Measurements from ENCODE around the gene CEP85L. TPM values are rescaled to one million over a fixed set of nuclear protein-coding genes. Genes with fewer than 3 reads are reported as not detected.

The CEP85L gene
- total RNA-seq, 1 donor from 2014 or later = 51.5 TPM

- H3K27ac Mint-ChIP-seq (ENCODE audit: unreplicated experiment) = no peak overlapping the region
- no peaks in the 10 kb centered on the region for H3K27me3 Mint-ChIP-seq (ENCODE audit: unreplicated experiment)
- TF ChIP-seq CTCF (IDR thresholded peaks at IDR 0.05; ENCODE audit: partially characterized antibody, unreplicated experiment) = no peak
Observed at GRCh38 chr6:118630923-118631322, 20.5 kb downstream of the CEP85L start.

GRCh38 chr6:118630067-118630466 is 21.3 kb downstream of the CEP85L start:
- no peak overlapping the region for H3K27ac Mint-ChIP-seq (ENCODE audit: unreplicated experiment)
- no peaks in the 10 kb centered on the region for H3K27me3 Mint-ChIP-seq (ENCODE audit: unreplicated experiment)
- no peak for DNase-seq
- TF ChIP-seq CTCF (IDR thresholded peaks at IDR 0.05; ENCODE audit: partially characterized antibody, unreplicated experiment) = no peak
- peaks cover 13% of the 10 kb centered on the region for H3K36me3 Mint-ChIP-seq (ENCODE audit: unreplicated experiment)
- no peak overlapping the region for H3K4me3 Mint-ChIP-seq (ENCODE audit: unreplicated experiment)
- H3K4me1 Mint-ChIP-seq (ENCODE audit: low read depth, unreplicated experiment) = no peaks in the 10 kb centered on the region
- H3K9me3 Mint-ChIP-seq (ENCODE audit: unreplicated experiment) = peaks cover 1% of the 10 kb centered on the region

More at GRCh38 chr6:118630923-118631322, 20.5 kb downstream of the CEP85L start:
- Mint-ChIP-seq H3K4me1 (ENCODE audit: low read depth, unreplicated experiment) (peaks cover 4% of the 10 kb centered on the region), H3K36me3 (ENCODE audit: unreplicated experiment) (peaks cover 7% of the 10 kb centered on the region), H3K9me3 (ENCODE audit: unreplicated experiment) (no peaks in the 10 kb centered on the region), H3K4me3 (ENCODE audit: unreplicated experiment) (no peak overlapping the region)
- DNase-seq = no peak

- H3K36me3 Mint-ChIP-seq (ENCODE audit: unreplicated experiment) = peaks cover 23% of the 10 kb centered on the region
- peaks cover 2% of the 10 kb centered on the region for H3K27me3 Mint-ChIP-seq (ENCODE audit: unreplicated experiment)
- peaks cover 1% of the 10 kb centered on the region for H3K9me3 Mint-ChIP-seq (ENCODE audit: unreplicated experiment)
- DNase-seq = no peak
- no peak for TF ChIP-seq CTCF (IDR thresholded peaks at IDR 0.05; ENCODE audit: partially characterized antibody, unreplicated experiment)
- no peak overlapping the region for H3K4me3 Mint-ChIP-seq (ENCODE audit: unreplicated experiment)
- no peak overlapping the region for H3K27ac Mint-ChIP-seq (ENCODE audit: unreplicated experiment)
- peaks cover 3% of the 10 kb centered on the region for H3K4me1 Mint-ChIP-seq (ENCODE audit: low read depth, unreplicated experiment)
Observed at GRCh38 chr6:118627724-118628123, 23.7 kb downstream of the CEP85L start.

GRCh38 chr6:118625833-118626232 is 25.6 kb downstream of the CEP85L start:
- peaks cover 2% of the 10 kb centered on the region for H3K27me3 Mint-ChIP-seq (ENCODE audit: unreplicated experiment)
- peaks cover 6% of the 10 kb centered on the region for H3K4me1 Mint-ChIP-seq (ENCODE audit: low read depth, unreplicated experiment)
- H3K36me3 Mint-ChIP-seq (ENCODE audit: unreplicated experiment) = peaks cover 23% of the 10 kb centered on the region
- TF ChIP-seq CTCF (IDR thresholded peaks at IDR 0.05; ENCODE audit: partially characterized antibody, unreplicated experiment) = no peak
- DNase-seq = no peak
- no peak overlapping the region for H3K27ac Mint-ChIP-seq (ENCODE audit: unreplicated experiment)
- no peak overlapping the region for H3K4me3 Mint-ChIP-seq (ENCODE audit: unreplicated experiment)
- H3K9me3 Mint-ChIP-seq (ENCODE audit: unreplicated experiment) = peaks cover 1% of the 10 kb centered on the region

- H3K4me3 Mint-ChIP-seq (ENCODE audit: unreplicated experiment) = no peak overlapping the region
- peaks cover 1% of the 10 kb centered on the region for H3K9me3 Mint-ChIP-seq (ENCODE audit: unreplicated experiment)
- H3K27me3 Mint-ChIP-seq (ENCODE audit: unreplicated experiment) = peaks cover 8% of the 10 kb centered on the region
- TF ChIP-seq CTCF (IDR thresholded peaks at IDR 0.05; ENCODE audit: partially characterized antibody, unreplicated experiment) = no peak
- no peak for DNase-seq
- no peak overlapping the region for H3K27ac Mint-ChIP-seq (ENCODE audit: unreplicated experiment)
- peaks cover 23% of the 10 kb centered on the region for H3K36me3 Mint-ChIP-seq (ENCODE audit: unreplicated experiment)
- peaks cover 11% of the 10 kb centered on the region for H3K4me1 Mint-ChIP-seq (ENCODE audit: low read depth, unreplicated experiment)
Observed at GRCh38 chr6:118621799-118622470, 29.5 kb downstream of the CEP85L start.

Data from glutamatergic neuron (in vitro differentiated cells).